ENCODE data around the gene SMARCA5.
A peak's percentile ranks its signal among the peaks of the same experiment; 100 is the strongest.
"Not testable (repeated sequence)": the region's sequence is repeated elsewhere in the genome, so short reads cannot be mapped to it uniquely, and the experiment has no call there.

SMARCA5 gene

GRCh38 chr4:143513314-143514168 is at the start of gene SMARCA5:
Gene SMARCA5, plus strand, starts transcription at chr4:143513702. Its CDS starts 223 bp downstream, at chr4:143513925.
- peak; percentile 97 for DNase-seq

GRCh38 chr4:143473334-143474126 is 40.0 kb upstream of the SMARCA5 start:
- DNase-seq, result no peak

GRCh38 chr4:143477487-143477886 is 36.0 kb upstream of the SMARCA5 start:
- DNase-seq, result no peak

GRCh38 chr4:143481361-143481760 is 32.1 kb upstream of the SMARCA5 start:
- DNase-seq, result no peak

GRCh38 chr4:143482840-143483239 is 30.7 kb upstream of the SMARCA5 start:
- DNase-seq, result no peak

GRCh38 chr4:143486314-143486713 is 27.2 kb upstream of the SMARCA5 start:
- DNase-seq, result no peak

- DNase-seq, result no peak
Measured at GRCh38 chr4:143488687-143489086, 24.8 kb upstream of the SMARCA5 start.

- DNase-seq, result no peak
Measured at GRCh38 chr4:143489106-143489505, 24.4 kb upstream of the SMARCA5 start.

- no peak for DNase-seq
Measured at GRCh38 chr4:143498021-143498420, 15.5 kb upstream of the SMARCA5 start.

- DNase-seq, result no peak
Measured at GRCh38 chr4:143502231-143502630, 11.3 kb upstream of the SMARCA5 start.

- DNase-seq, result no peak
Measured at GRCh38 chr4:143506031-143506430, 7.5 kb upstream of the SMARCA5 start.

- DNase-seq, result no peak
Measured at GRCh38 chr4:143511906-143512305, 1.6 kb upstream of the SMARCA5 start.

- no peak for DNase-seq
Measured at GRCh38 chr4:143512978-143513313, 556 bp upstream of the SMARCA5 start.

GRCh38 chr4:143514169-143514495 is 630 bp downstream of the SMARCA5 start:
- DNase-seq, result peak; percentile 26

- DNase-seq, result peak; percentile 29
Measured at GRCh38 chr4:143514497-143514896, 995 bp downstream of the SMARCA5 start.

- no peak for DNase-seq
Measured at GRCh38 chr4:143514901-143515300, 1.4 kb downstream of the SMARCA5 start.

GRCh38 chr4:143515905-143516304 is 2.4 kb downstream of the SMARCA5 start:
- no peak for DNase-seq

GRCh38 chr4:143517764-143518163 is 4.3 kb downstream of the SMARCA5 start:
- no peak for DNase-seq

- DNase-seq, result no peak
Measured at GRCh38 chr4:143524211-143524610, 10.7 kb downstream of the SMARCA5 start.

- not testable (repeated sequence) for DNase-seq
Measured at GRCh38 chr4:143528046-143528445, 14.5 kb downstream of the SMARCA5 start.

GRCh38 chr4:143531380-143531779 is 17.9 kb downstream of the SMARCA5 start:
- DNase-seq, result no peak

GRCh38 chr4:143531788-143532491 is 18.4 kb downstream of the SMARCA5 start:
- no peak for DNase-seq

- DNase-seq, result no peak
Measured at GRCh38 chr4:143538979-143539669, 25.6 kb downstream of the SMARCA5 start.

All from NCI-H526 treated with DMSO at 0.1 percent for 48 hours (cell line).